Keratinocyte (primary cell): Measurements from ENCODE around the gene NEURL1. TPM values are rescaled to one million over a fixed set of nuclear protein-coding genes. Genes with fewer than 3 reads are reported as not detected.

Source experiments
- DNase-seq: peaks from one replicate; pipeline ENCODE4 v3.0.0-alpha.2; 2011; ENCODE audit warnings: low read depth, missing footprints, low spot score
- FAIRE-seq: peaks from 2 replicates; lab custom pipeline; 2011; peaks lifted over from hg19 to GRCh38; lab: Jason Lieb, UNC
- H2AFZ ChIP-seq: 2 replicates; pipeline ENCODE4 v1.6.0; 2012; ENCODE audit warnings: low read length, control low read depth, inconsistent platforms; ENCODE audit not compliant: control insufficient read depth
- H3K27ac ChIP-seq: 2 replicates; pipeline ENCODE4 v1.5.1; 2011; ENCODE audit warnings: low read length; ENCODE audit not compliant: control insufficient read depth, insufficient read depth
- H3K27me3 ChIP-seq: 3 replicates; pipeline ENCODE4 v1.6.0; 2011; ENCODE audit warnings: low read length; ENCODE audit not compliant: control insufficient read depth, insufficient read depth; ENCODE audit errors: extremely low read depth
- H3K36me3 ChIP-seq, 2 experiments: 2 replicates in 1 of 2; 3 replicates in 1 of 2; pipeline ENCODE4 v1.5.1; 2011; ENCODE audit warnings: low read length in 2 of 2, mild to moderate bottlenecking in 1 of 2; ENCODE audit not compliant: control insufficient read depth in 2 of 2, insufficient read depth in 2 of 2; ENCODE audit errors: extremely low read depth in 1 of 2
- H3K4me1 ChIP-seq: 3 replicates; pipeline ENCODE4 v1.5.1; 2011; ENCODE audit warnings: low read length; ENCODE audit not compliant: control insufficient read depth, insufficient read depth; ENCODE audit errors: extremely low read depth
- H3K4me2 ChIP-seq: 3 replicates; pipeline ENCODE4 v1.6.0; 2011; ENCODE audit warnings: low read depth, low read length; ENCODE audit not compliant: control insufficient read depth, insufficient read depth; ENCODE audit errors: extremely low read depth
- H3K4me3 ChIP-seq, 3 experiments: fragments of 200-600 bp in 1 of 3; sonication (generic) in 1 of 3; 2 replicates in 2 of 3; 3 replicates in 1 of 3; pipeline ENCODE4 v1.5.1; 2011 to 2016; ENCODE audit warnings: low read length in 3 of 3, mild to moderate bottlenecking in 3 of 3, control low read depth in 2 of 3, inconsistent platforms in 1 of 3, low read depth in 1 of 3, mixed read lengths in 1 of 3, mixed run types in 1 of 3, moderate library complexity in 1 of 3; ENCODE audit not compliant: control insufficient read depth in 2 of 3, insufficient read depth in 2 of 3; ENCODE audit errors: extremely low read depth in 1 of 3
- H3K79me2 ChIP-seq: 2 replicates; pipeline ENCODE4 v1.6.0; 2012; ENCODE audit warnings: low read length; ENCODE audit not compliant: control insufficient read depth, insufficient read depth
- H3K9ac ChIP-seq: 3 replicates; pipeline ENCODE4 v1.6.0; 2011; ENCODE audit warnings: low read length; ENCODE audit not compliant: control insufficient read depth, insufficient read depth; ENCODE audit errors: extremely low read depth
- H3K9me1 ChIP-seq: 3 replicates; pipeline ENCODE4 v1.6.0; 2011; ENCODE audit warnings: low read length; ENCODE audit not compliant: control insufficient read depth, insufficient read depth; ENCODE audit errors: extremely low read depth
- H3K9me3 ChIP-seq: 2 replicates; pipeline ENCODE4 v1.5.1; 2012; ENCODE audit warnings: low read depth, low read length; ENCODE audit not compliant: control insufficient read depth
- H4K20me1 ChIP-seq: 3 replicates; pipeline ENCODE4 v1.6.0; 2011; ENCODE audit warnings: low read length; ENCODE audit not compliant: control insufficient read depth, insufficient read depth; ENCODE audit errors: extremely low read depth
- CTCF ChIP-seq, 3 experiments: IDR thresholded peaks in 1 of 3; conservative IDR thresholded peaks in 1 of 3; optimal IDR thresholded peaks in 1 of 3; 2 replicates in 2 of 3; 3 replicates in 1 of 3; pipeline versions ENCODE3 to v1.5.1; 2011; ENCODE audit warnings: low read length in 3 of 3, mild to moderate bottlenecking in 3 of 3, moderate library complexity in 2 of 3, control low read depth in 1 of 3, inconsistent platforms in 1 of 3; ENCODE audit not compliant: insufficient read depth in 2 of 3; ENCODE audit errors: extremely low read depth in 1 of 3
- EZH2 ChIP-seq: IDR thresholded peaks from one replicate; pipeline ENCODE4 v1.6.1; 2012; ENCODE audit warnings: inconsistent platforms, mild to moderate bottlenecking, low read length, moderate library complexity
- dilution Hi-C: fragments of 300-500 bp; cut with MboI; formaldehyde crosslinking; loops from one replicate; pipeline ENCODE4 v1.7.0; 2020; ENCODE audit warnings: low sequenced_read_pairs; ENCODE audit not compliant: extremely low pct_ligation_motif_present
- polyA plus RNA-seq, 5 experiments: library from polyadenylated mRNA; depleted of rRNA in 3 of 5; stranded (reverse) in 3 of 5; stranded (forward) in 1 of 5; unstranded in 1 of 5; fragments of >200 nt; gene quantifications; 1 replicate in 1 of 5; 2 replicates in 3 of 5; 3 replicates in 1 of 5; pipeline versions ENCODE4 v1.2.1 to v1.2.3, GENCODE V29; 2011 to 2012; ENCODE audit warnings: missing spikeins in 2 of 5, low read depth in 1 of 5, low replicate concordance in 1 of 5

Gene NEURL1
- polyA plus RNA-seq, 1 donor (not counting 4 experiments of a cell fraction or from before 2014, with no cell fraction given): 0.03 TPM

- TF ChIP-seq EZH2: no peak
- TF ChIP-seq CTCF (optimal IDR thresholded peaks at IDR 0.05 in 1 of 3, IDR thresholded peaks at IDR 0.05 in 1 of 3, conservative IDR thresholded peaks at IDR 0.05 in 1 of 3; ENCODE audit: extremely low read depth in 1 of 3, insufficient read depth in 2 of 3, low read length in 3 of 3): no peak
- no peaks in the 10 kb centered on the region for H3K79me2 ChIP-seq
- no peak overlapping the region for H2AFZ ChIP-seq
- peaks cover 4% of the 10 kb centered on the region for H3K27me3 ChIP-seq
- H3K9ac ChIP-seq: no peak overlapping the region
- no peak for FAIRE-seq
- H4K20me1 ChIP-seq: no peaks in the 10 kb centered on the region
- H3K4me1 ChIP-seq: peaks cover 3% of the 10 kb centered on the region
- DNase-seq: no peak
- H3K4me2 ChIP-seq: no peak overlapping the region
- no peaks in the 10 kb centered on the region for H3K9me3 ChIP-seq
- no peaks in the 10 kb centered on the region for H3K36me3 ChIP-seq
- H3K4me3 ChIP-seq: no peak overlapping the region
- H3K9me1 ChIP-seq: no peaks in the 10 kb centered on the region
- no peak overlapping the region for H3K27ac ChIP-seq
- dilution Hi-C loops: no loop called here
Measured at GRCh38 chr10:103469201-103469600, 24.3 kb upstream of the NEURL1 start.

GRCh38 chr10:103470761-103471653 is 22.5 kb upstream of the NEURL1 start:
- Histone ChIP-seq H4K20me1 (no peaks in the 10 kb centered on the region), H3K9me3 (no peaks in the 10 kb centered on the region), H3K36me3 (no peaks in the 10 kb centered on the region), H3K9me1 (no peaks in the 10 kb centered on the region), H3K9ac (no peak overlapping the region), H3K27ac (no peak overlapping the region), H3K4me2 (no peak overlapping the region), H2AFZ (no peak overlapping the region), H3K4me3 (no peak overlapping the region), H3K79me2 (no peaks in the 10 kb centered on the region), H3K27me3 (peaks cover 4% of the 10 kb centered on the region), H3K4me1 (peaks cover 3% of the 10 kb centered on the region)
- no peak for DNase-seq
- TF ChIP-seq EZH2 (no peak), CTCF (optimal IDR thresholded peaks at IDR 0.05 in 1 of 3, IDR thresholded peaks at IDR 0.05 in 1 of 3, conservative IDR thresholded peaks at IDR 0.05 in 1 of 3; ENCODE audit: extremely low read depth in 1 of 3, insufficient read depth in 2 of 3, low read length in 3 of 3) (no peak)
- FAIRE-seq: no peak
- dilution Hi-C loops: no loop called here
